Activated T-helper 1 cell treated with anti-CD3 and anti-CD28 coated beads, Interleukin-2, amount 50 U/mL, for 16 hours (primary cell): Measurements from ENCODE around the gene STK36.

Experiments
- DNase-seq, 2 donors: peaks; one replicate each; pipeline ENCODE4 v3.0.0-alpha.2; 2020; ENCODE audit warnings: low read depth in 1 of 2, low spot score in 1 of 2

STK36 gene

GRCh38 chr2:218716070-218716469 is 44.2 kb downstream of the STK36 start:
- DNase-seq: no peak

GRCh38 chr2:218717262-218717661 is 45.4 kb downstream of the STK36 start:
- DNase-seq: no peak

GRCh38 chr2:218718058-218718457 is 46.2 kb downstream of the STK36 start:
- no peak for DNase-seq

- DNase-seq: no peak
Observed at GRCh38 chr2:218719457-218719856, 47.6 kb downstream of the STK36 start.

GRCh38 chr2:218720048-218721041 is 48.5 kb downstream of the STK36 start:
- no peak for DNase-seq

GRCh38 chr2:218721488-218721887 is 49.6 kb downstream of the STK36 start:
- DNase-seq: no peak

- DNase-seq: no peak
Observed at GRCh38 chr2:218721934-218722333, 50.0 kb downstream of the STK36 start.

- DNase-seq: no peak
Observed at GRCh38 chr2:218722419-218722818, 50.5 kb downstream of the STK36 start.

GRCh38 chr2:218722876-218723785 is 51.2 kb downstream of the STK36 start:
- no peak for DNase-seq

- no peak for DNase-seq
Observed at GRCh38 chr2:218726004-218726574, 54.2 kb downstream of the STK36 start.

- no peak for DNase-seq
Observed at GRCh38 chr2:218727502-218728165, 55.7 kb downstream of the STK36 start.

GRCh38 chr2:218729640-218730039 is 57.8 kb downstream of the STK36 start:
- DNase-seq: no peak

- no peak for DNase-seq
Observed at GRCh38 chr2:218732052-218732760, 60.3 kb downstream of the STK36 start.

GRCh38 chr2:218732761-218733158 is 60.9 kb downstream of the STK36 start:
- DNase-seq: no peak

- no peak for DNase-seq
Observed at GRCh38 chr2:218733171-218734021, 61.5 kb downstream of the STK36 start.

GRCh38 chr2:218734190-218734975 is 62.5 kb downstream of the STK36 start:
- DNase-seq: no peak

GRCh38 chr2:218736531-218736930 is 64.6 kb downstream of the STK36 start:
- no peak for DNase-seq

- DNase-seq: no peak
Observed at GRCh38 chr2:218743068-218743467, 71.2 kb downstream of the STK36 start.

- no peak for DNase-seq
Observed at GRCh38 chr2:218744615-218745014, 72.7 kb downstream of the STK36 start.
